ENCODE measurements around the gene SLC22A25. TPM values are rescaled to one million over a fixed set of nuclear protein-coding genes. Genes with fewer than 3 reads are reported as not detected.

SLC22A25 gene
- total and polyA plus RNA-seq, 2 of the 13 experiments (the other 11 are each of a cell fraction or from before 2014, with no cell fraction given), result 0.18 to 0.42 TPM

DNA sequence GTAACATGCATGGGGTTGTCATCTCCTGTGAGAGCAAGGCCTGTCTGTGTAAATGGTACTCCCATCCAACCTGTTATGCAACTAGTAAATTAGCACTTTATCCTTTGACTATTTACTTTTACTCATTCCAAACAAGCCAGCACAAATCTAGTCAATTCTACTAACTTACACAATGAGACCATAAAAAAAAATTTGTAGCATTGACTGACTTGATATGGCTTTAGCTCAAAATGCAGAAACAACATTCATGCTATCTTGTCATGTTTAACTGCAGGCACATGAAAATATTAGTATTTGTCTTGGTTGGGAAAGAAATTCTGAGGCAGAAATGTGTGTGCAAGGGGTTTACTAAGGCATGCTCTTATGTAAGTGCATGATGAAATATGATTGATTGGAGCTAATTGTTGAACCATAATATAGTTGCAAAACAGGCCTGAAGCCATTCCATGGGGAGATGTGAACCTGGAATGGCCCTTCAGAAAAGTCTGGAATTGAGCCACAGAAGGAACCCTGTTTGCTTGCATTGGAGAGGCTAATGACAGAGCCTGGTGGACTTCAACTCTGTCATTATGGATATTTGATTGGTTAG lies 2.5 kb downstream of the SLC22A25 start (continued):
- TF ChIP-seq, protein P1, sequence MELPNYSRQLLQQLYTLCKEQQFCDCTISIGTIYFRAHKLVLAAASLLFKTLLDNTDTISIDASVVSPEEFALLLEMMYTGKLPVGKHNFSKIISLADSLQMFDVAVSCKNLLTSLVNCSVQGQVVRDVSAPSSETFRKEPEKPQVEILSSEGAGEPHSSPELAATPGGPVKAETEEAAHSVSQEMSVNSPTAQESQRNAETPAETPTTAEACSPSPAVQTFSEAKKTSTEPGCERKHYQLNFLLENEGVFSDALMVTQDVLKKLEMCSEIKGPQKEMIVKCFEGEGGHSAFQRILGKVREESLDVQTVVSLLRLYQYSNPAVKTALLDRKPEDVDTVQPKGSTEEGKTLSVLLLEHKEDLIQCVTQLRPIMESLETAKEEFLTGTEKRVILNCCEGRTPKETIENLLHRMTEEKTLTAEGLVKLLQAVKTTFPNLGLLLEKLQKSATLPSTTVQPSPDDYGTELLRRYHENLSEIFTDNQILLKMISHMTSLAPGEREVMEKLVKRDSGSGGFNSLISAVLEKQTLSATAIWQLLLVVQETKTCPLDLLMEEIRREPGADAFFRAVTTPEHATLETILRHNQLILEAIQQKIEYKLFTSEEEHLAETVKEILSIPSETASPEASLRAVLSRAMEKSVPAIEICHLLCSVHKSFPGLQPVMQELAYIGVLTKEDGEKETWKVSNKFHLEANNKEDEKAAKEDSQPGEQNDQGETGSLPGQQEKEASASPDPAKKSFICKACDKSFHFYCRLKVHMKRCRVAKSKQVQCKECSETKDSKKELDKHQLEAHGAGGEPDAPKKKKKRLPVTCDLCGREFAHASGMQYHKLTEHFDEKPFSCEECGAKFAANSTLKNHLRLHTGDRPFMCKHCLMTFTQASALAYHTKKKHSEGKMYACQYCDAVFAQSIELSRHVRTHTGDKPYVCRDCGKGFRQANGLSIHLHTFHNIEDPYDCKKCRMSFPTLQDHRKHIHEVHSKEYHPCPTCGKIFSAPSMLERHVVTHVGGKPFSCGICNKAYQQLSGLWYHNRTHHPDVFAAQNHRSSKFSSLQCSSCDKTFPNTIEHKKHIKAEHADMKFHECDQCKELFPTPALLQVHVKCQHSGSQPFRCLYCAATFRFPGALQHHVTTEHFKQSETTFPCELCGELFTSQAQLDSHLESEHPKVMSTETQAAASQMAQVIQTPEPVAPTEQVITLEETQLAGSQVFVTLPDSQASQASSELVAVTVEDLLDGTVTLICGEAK (IDR thresholded peaks at IDR 0.05), result no peak
- TF ChIP-seq, protein P1 (CRISPR knock-in tag; IDR thresholded peaks at IDR 0.05), result peak; percentile 52; the same call in 1 of the 2 replicates
- TF ChIP-seq MIER3 (CRISPR knock-in tag; IDR thresholded peaks at IDR 0.05; ENCODE audit: borderline replicate concordance), result peak; percentile 12; the same call in 1 of the 2 replicates
- no peak for TF ChIP-seq MYC (CRISPR knock-in tag; IDR thresholded peaks at IDR 0.05; ENCODE audit: borderline replicate concordance)
- peak; percentile 56; the same call in 1 of the 2 replicates for TF ChIP-seq TARDBP (CRISPR knock-in tag; IDR thresholded peaks at IDR 0.05)
- TF ChIP-seq GFI1 (CRISPR knock-in tag; IDR thresholded peaks at IDR 0.05; ENCODE audit: borderline replicate concordance), result peak; percentile 57; the same call in 1 of the 2 replicates
- no peak for TF ChIP-seq ZFP37 (CRISPR knock-in tag; IDR thresholded peaks at IDR 0.05; ENCODE audit: borderline replicate concordance)
- no peak for TF ChIP-seq TBP (CRISPR knock-in tag; IDR thresholded peaks at IDR 0.05)
- TF ChIP-seq ERF (CRISPR knock-in tag; IDR thresholded peaks at IDR 0.05), result peak; percentile 50; the same call in 1 of the 2 replicates
- TF ChIP-seq ZBTB7B (CRISPR knock-in tag; IDR thresholded peaks at IDR 0.05), result peak; percentile 34; the same call in 1 of the 2 replicates
- peak; percentile 78 for TF ChIP-seq NCOR1 (IDR thresholded peaks at IDR 0.05; ENCODE audit: borderline replicate concordance, low read length)
- TF ChIP-seq, protein P2, sequence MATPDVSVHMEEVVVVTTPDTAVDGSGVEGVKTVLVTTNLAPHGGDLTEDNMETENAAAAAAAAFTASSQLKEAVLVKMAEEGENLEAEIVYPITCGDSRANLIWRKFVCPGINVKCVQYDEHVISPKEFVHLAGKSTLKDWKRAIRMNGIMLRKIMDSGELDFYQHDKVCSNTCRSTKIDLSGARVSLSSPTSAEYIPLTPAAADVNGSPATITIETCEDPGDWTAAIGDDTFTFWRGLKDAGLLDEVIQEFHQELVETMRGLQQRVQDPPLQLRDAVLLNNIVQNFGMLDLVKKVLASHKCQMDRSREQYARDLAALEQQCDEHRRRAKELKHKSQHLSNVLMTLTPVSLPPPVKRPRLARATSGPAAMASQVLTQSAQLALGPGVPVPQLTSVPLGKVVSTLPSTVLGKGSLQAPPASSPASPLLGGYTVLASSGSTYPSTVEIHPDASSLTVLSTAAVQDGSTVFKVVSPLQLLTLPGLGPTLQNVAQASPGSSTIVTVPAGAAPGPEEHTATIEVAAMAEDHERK (CRISPR knock-in tag; IDR thresholded peaks at IDR 0.05; ENCODE audit: low read depth), result peak; percentile 47; the same call in 1 of the 2 replicates
- TF ChIP-seq, protein P3, sequence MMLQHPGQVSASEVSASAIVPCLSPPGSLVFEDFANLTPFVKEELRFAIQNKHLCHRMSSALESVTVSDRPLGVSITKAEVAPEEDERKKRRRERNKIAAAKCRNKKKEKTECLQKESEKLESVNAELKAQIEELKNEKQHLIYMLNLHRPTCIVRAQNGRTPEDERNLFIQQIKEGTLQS (CRISPR knock-in tag; IDR thresholded peaks at IDR 0.05), result no peak; the same call in 1 of the 2 replicates
- peak; percentile 77 for TF ChIP-seq ZNF564 (CRISPR knock-in tag; IDR thresholded peaks at IDR 0.05)
- TF ChIP-seq, protein P4, sequence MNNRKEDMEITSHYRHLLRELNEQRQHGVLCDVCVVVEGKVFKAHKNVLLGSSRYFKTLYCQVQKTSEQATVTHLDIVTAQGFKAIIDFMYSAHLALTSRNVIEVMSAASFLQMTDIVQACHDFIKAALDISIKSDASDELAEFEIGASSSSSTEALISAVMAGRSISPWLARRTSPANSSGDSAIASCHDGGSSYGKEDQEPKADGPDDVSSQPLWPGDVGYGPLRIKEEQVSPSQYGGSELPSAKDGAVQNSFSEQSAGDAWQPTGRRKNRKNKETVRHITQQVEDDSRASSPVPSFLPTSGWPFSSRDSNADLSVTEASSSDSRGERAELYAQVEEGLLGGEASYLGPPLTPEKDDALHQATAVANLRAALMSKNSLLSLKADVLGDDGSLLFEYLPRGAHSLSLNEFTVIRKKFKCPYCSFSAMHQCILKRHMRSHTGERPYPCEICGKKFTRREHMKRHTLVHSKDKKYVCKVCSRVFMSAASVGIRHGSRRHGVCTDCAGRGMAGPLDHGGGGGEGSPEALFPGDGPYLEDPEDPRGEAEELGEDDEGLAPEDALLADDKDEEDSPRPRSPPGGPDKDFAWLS (CRISPR knock-in tag; IDR thresholded peaks at IDR 0.05; ENCODE audit: borderline replicate concordance), result no peak
- TF ChIP-seq TBX2 (CRISPR knock-in tag; IDR thresholded peaks at IDR 0.05; ENCODE audit: borderline replicate concordance), result peak; percentile 85
- TF ChIP-seq ZNF530 (CRISPR knock-in tag; IDR thresholded peaks at IDR 0.05; ENCODE audit: low read depth), result no peak

All from HepG2 (cell line).